GM12878 (cell line): ENCODE results near the gene SRBD1. TPM values are rescaled to one million over a fixed set of nuclear protein-coding genes. Genes with fewer than 3 reads are reported as not detected.

Source experiments
- ASH2L ChIP-seq: fragments of 300-600, 200-600 bp; sonication (generic); IDR thresholded peaks from 2 replicates; pipeline ENCODE4 v1.6.1; 2017; ENCODE audit warnings: low read depth, mild to moderate bottlenecking, borderline replicate concordance
- BACH1 ChIP-seq: fragments of 450-650 bp; IDR thresholded peaks from 2 replicates; pipeline ENCODE4 v1.6.1; 2017; ENCODE audit warnings: mild to moderate bottlenecking, borderline replicate concordance
- BCL11A ChIP-seq: IDR thresholded peaks from 2 replicates; pipeline ENCODE4 v1.6.1; 2011; ENCODE audit warnings: low read depth, low read length
- BCL3 ChIP-seq: IDR thresholded peaks from 2 replicates; pipeline ENCODE4 v1.6.1; 2011; ENCODE audit warnings: borderline replicate concordance, low read depth, mild to moderate bottlenecking, moderate library complexity, low read length; ENCODE audit not compliant: insufficient read depth, poor library complexity, severe bottlenecking
- CUX1 ChIP-seq: IDR thresholded peaks from 2 replicates; pipeline ENCODE4 v1.6.1; 2012; ENCODE audit warnings: improper control_type of control experiment, low read depth, low read length; ENCODE audit not compliant: insufficient replicate concordance
- E2F4 ChIP-seq: IDR thresholded peaks from 2 replicates; pipeline ENCODE4 v1.6.1; 2012; ENCODE audit warnings: low read depth, low read length, improper control_type of control experiment
- ETV6 ChIP-seq, 2 experiments: fragments of 450-650 bp in 1 of 2; IDR thresholded peaks in 1 of 2; conservative IDR thresholded peaks in 1 of 2; 2 replicates each; pipeline ENCODE4 v1.6.1; 2014; ENCODE audit warnings: antibody characterized with exemption in 1 of 2, borderline replicate concordance in 1 of 2, low read depth in 1 of 2, mild to moderate bottlenecking in 1 of 2, moderate library complexity in 1 of 2
- KLF5 ChIP-seq: fragments of 450-650 bp; IDR thresholded peaks from 2 replicates; pipeline ENCODE4 v1.6.1; 2014; ENCODE audit warnings: mild to moderate bottlenecking; ENCODE audit not compliant: partially characterized antibody
- NBN ChIP-seq: fragments of 450-650 bp; IDR thresholded peaks from 2 replicates; pipeline ENCODE4 v1.6.1; 2016
- NFYA ChIP-seq: IDR thresholded peaks from 2 replicates; pipeline ENCODE4 v1.6.1; 2011; ENCODE audit warnings: low read depth, mild to moderate bottlenecking, low read length, improper control_type of control experiment, borderline replicate concordance
- PAX8 ChIP-seq: fragments of 450-650 bp; IDR thresholded peaks from 2 replicates; pipeline ENCODE4 v1.6.1; 2017; ENCODE audit warnings: mild to moderate bottlenecking, moderate library complexity
- RAD21 ChIP-seq: IDR thresholded peaks from 2 replicates; pipeline ENCODE4 v1.6.1; 2011; ENCODE audit warnings: mild to moderate bottlenecking, low read depth, low read length, moderate library complexity; ENCODE audit not compliant: insufficient read depth
- RAD51 ChIP-seq: fragments of 450-650 bp; IDR thresholded peaks from 2 replicates; pipeline ENCODE4 v1.6.1; 2016; ENCODE audit warnings: moderate library complexity, mild to moderate bottlenecking, inconsistent platforms
- RBBP5 ChIP-seq: fragments of 200-600 bp; sonication (generic); conservative IDR thresholded peaks from 2 replicates; pipeline ENCODE4 v1.6.1; 2016
- SKIL ChIP-seq: fragments of 450-650 bp; IDR thresholded peaks from 2 replicates; pipeline ENCODE4 v1.6.1; 2017; ENCODE audit warnings: mild to moderate bottlenecking, low read depth, inconsistent platforms; ENCODE audit not compliant: poor library complexity, severe bottlenecking
- SP1 ChIP-seq: IDR thresholded peaks from one replicate; pipeline ENCODE4 v1.6.1; 2011; ENCODE audit warnings: low read depth, low read length
- SRF ChIP-seq, 2 experiments: IDR thresholded peaks; 2 replicates each; pipeline ENCODE4 v1.6.1; 2011; ENCODE audit warnings: low read depth in 2 of 2, low read length in 2 of 2, mild to moderate bottlenecking in 1 of 2, moderate library complexity in 1 of 2
- TBL1XR1 ChIP-seq: IDR thresholded peaks from 2 replicates; pipeline ENCODE4 v1.6.1; 2012; ENCODE audit warnings: low read depth, low read length, improper control_type of control experiment
- YY1 ChIP-seq: IDR thresholded peaks from 2 replicates; pipeline ENCODE4 v1.6.1; 2011; ENCODE audit warnings: low read depth, mild to moderate bottlenecking, low read length
- ZNF24 ChIP-seq: fragments of 450-650 bp; IDR thresholded peaks from 2 replicates; pipeline ENCODE4 v1.6.1; 2017; ENCODE audit warnings: antibody characterized with exemption, mild to moderate bottlenecking
- polyA plus RNA-seq, 11 experiments: library from polyadenylated mRNA; depleted of rRNA in 4 of 11; unstranded in 6 of 11; stranded (reverse) in 5 of 11; fragments of >200 nt; fragmentation: Nextera tagmentation in 4 of 11; fragmentation: Illumina TruSeq in 1 of 11; extraction: Ambion mirVana in 4 of 11; extraction: Trizol in 1 of 11; gene quantifications; 1 replicate in 1 of 11; 2 replicates in 10 of 11; pipeline versions ENCODE4 v1.2.1 to v1.2.3, GENCODE V29; 2011 to 2016; ENCODE audit warnings: inconsistent platforms in 2 of 11, missing spikeins in 2 of 11, low read depth in 1 of 11
- total RNA-seq, 4 experiments: library from RNA; depleted of rRNA in 3 of 4; stranded (reverse); fragments of >200 nt in 3 of 4; fragmentation: Illumina TruSeq in 1 of 4; extraction: Trizol in 1 of 4; gene quantifications; 2 replicates each; pipeline versions ENCODE4 v1.2.1 to v1.2.3, GENCODE V29; 2013 to 2021

The SRBD1 gene
- total and polyA plus RNA-seq, 10 of the 15 experiments (the other 5 are each of a cell fraction or from before 2014, with no cell fraction given): 9.7 to 33.1 (median 20.1) TPM

- peak; percentile 53; the same call in 1 of the 2 replicates for TF ChIP-seq BACH1
- TF ChIP-seq KLF5: no peak
- TF ChIP-seq SKIL: no peak
- TF ChIP-seq RAD21: peak; percentile 93
- no peak for TF ChIP-seq E2F4
- TF ChIP-seq RBBP5: no peak
- peak; percentile 74 for TF ChIP-seq YY1
- TF ChIP-seq ETV6 (conservative IDR thresholded peaks at IDR 0.05 in 1 of 2, IDR thresholded peaks at IDR 0.05 in 1 of 2; ENCODE audit: borderline replicate concordance in 1 of 2, low read depth in 1 of 2): no peak
- TF ChIP-seq NFYA: no peak
- no peak for TF ChIP-seq SRF (IDR thresholded peaks at IDR 0.05; ENCODE audit: low read depth in 2 of 2, low read length in 2 of 2)
- TF ChIP-seq ZNF24: 0 out of 2 replicates have a peak, but pooled peaks have one; percentile 45
- no peak for TF ChIP-seq BCL3
- TF ChIP-seq PAX8: no peak
- no peak for TF ChIP-seq SP1
- TF ChIP-seq RAD51: no peak
- no peak for TF ChIP-seq CUX1
- TF ChIP-seq BCL11A: no peak
- no peak for TF ChIP-seq ASH2L
- TF ChIP-seq NBN: no peak
- no peak for TF ChIP-seq TBL1XR1
Measured at GRCh38 chr2:45643543-45644542, 32.8 kb upstream of the SRBD1 start (continued).
